Stimulated activated CD8-positive, alpha-beta memory T cell treated with anti-CD3 and anti-CD28 coated beads, Interleukin-7, amount 100 ng/mL, for 1 hour (primary cell): ENCODE measurements around the gene CNTROB.
"Not testable (repeated sequence)": the region's sequence is repeated elsewhere in the genome, so short reads cannot be mapped to it uniquely, and the experiment has no call there.

Source experiments
- DNase-seq, 2 donors: peaks; one replicate each; pipeline ENCODE4 v3.0.0-alpha.2; 2020; ENCODE audit warnings: low read depth in 2 of 2

CNTROB gene

DNA sequence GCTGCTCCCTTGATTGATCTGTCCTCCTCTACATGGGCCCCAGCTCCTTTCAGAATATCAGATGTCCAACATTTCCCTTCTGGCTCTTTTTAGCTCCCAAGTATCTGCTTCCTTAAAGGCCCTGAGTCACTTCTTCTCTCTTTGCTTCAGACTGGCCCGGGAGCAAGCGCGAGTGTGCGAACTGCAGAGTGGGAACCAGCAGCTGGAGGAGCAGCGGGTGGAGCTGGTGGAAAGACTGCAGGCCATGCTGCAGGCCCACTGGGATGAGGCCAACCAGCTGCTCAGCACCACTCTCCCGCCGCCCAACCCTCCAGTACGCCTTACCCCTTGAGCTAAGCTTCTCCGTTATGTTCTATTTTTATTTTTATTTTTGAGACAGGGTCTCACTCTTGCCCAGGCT lies 12.3 kb downstream of the CNTROB start:
- DNase-seq, result no peak

DNA sequence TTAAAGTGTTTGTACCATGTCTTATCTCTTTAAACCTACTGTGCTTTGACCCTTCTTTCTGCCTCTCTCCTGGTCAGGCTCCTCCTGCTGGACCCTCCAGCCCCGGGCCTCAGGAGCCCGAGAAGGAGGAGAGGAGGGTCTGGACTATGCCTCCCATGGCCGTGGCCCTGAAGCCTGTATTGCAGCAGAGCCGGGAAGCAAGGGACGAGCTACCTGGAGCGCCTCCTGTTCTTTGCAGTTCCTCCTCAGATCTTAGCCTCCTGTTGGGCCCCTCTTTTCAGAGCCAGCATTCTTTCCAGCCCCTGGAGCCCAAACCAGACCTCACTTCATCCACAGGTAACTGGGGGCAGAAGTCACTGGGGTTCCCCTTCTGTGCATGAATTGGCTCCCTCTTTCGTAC lies 13.6 kb downstream of the CNTROB start:
- DNase-seq, result no peak

DNA sequence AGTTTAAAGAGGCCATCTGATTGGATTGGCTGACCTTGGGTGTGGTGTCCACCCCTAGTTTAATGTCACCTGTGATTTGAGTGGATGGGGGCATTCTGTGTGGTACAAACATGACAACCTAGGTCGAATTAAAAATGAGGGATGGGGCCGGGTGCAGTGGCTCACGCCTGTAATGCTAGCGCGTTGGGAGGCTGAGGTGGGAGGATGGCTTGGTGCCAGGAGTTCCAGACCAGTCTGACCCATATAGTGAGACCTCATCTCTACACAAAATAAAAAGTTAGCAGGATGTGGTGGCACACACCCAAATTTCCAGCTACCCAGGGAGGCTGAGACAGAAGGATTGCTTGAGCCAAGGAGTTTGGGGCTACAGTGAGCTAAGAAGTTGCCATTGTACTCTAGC lies 14.4 kb downstream of the CNTROB start:
- no peak for DNase-seq

DNA sequence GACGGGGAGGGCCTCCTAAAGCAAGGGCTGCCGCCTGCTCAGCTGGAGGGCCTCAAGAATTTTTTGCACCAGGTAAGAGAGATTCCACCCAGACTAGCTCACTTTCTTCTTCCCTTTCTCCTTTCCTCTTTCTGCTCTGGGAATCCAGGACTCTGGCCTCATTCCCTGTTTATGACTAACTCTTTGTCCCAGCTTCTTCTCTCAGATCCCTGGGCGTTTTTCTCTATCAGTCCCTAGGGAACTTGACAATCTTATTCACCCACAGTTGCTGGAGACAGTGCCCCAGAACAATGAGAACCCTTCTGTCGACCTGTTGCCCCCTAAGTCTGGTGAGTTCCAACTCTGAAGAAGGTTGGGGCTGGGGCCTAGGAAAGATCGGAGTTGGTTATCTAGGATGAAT lies 15.6 kb downstream of the CNTROB start:
- no peak for DNase-seq

DNA sequence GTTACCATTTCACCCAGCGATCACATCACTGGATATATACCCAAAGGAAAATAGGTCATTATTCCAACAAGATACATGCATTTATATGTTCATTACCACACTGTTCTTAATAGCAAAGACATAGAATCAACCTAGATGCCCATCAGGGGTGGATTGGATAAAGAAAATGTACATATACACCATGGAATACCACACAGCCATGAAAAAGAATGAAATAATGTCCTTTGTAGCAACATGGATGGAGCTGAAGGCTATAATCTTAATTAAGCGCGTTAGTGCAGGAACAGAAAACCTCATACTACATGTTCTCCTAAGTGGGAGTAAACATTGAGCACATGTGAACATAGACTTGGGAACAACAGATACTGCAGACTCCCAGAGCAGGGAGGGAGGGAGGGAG lies 18.6 kb downstream of the CNTROB start:
- DNase-seq, result no peak

DNA sequence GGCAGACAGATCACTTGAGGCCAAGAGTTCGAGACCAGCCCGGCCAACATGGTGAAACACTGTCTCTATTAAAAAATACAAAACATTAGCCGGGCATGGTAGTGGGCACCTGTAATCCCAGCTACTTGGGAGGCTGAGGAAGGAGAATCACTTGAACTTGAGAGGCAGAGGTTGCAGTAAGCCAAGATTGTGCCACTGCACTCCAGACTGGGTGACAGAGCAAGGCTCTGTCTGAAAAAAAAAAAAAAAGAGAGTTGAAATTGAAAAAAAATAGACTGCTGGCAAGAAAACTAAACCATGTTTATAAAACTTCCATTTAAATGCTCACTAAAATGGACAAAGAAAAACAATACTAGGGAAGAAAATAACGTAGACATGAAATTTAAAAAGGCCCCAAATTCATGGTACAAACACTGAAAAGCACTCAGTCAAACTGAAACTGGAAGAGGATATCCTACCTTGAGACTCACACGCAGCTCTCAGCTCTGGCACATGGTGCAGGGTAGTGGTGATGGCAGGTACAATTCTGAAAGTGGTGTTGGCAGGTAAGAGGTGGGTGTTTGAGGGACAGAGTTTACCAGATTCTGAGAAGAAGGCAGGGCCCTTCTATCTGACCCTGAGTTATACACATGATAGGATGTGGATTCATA lies 19.3 kb downstream of the CNTROB start:
- DNase-seq, result no peak

DNA sequence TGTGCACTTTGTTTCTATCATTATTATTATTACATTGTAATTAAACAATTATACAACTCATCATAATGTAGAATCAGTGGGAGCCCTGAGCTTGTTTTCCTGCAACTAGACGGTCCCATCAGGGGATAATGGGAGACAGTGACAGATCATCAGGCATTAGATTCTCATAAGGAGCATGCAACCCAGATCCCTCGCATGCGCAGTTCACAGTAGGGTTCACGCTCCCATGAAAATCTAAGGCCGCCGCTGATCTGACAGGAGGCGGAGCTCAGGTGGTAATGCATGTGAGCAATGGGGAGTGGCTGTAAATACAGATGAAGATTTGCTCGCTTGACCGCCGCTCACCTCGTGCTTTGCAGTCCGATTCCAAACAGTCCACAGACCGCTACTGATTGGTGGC lies 21.3 kb downstream of the CNTROB start:
- DNase-seq, result not testable (repeated sequence)

DNA sequence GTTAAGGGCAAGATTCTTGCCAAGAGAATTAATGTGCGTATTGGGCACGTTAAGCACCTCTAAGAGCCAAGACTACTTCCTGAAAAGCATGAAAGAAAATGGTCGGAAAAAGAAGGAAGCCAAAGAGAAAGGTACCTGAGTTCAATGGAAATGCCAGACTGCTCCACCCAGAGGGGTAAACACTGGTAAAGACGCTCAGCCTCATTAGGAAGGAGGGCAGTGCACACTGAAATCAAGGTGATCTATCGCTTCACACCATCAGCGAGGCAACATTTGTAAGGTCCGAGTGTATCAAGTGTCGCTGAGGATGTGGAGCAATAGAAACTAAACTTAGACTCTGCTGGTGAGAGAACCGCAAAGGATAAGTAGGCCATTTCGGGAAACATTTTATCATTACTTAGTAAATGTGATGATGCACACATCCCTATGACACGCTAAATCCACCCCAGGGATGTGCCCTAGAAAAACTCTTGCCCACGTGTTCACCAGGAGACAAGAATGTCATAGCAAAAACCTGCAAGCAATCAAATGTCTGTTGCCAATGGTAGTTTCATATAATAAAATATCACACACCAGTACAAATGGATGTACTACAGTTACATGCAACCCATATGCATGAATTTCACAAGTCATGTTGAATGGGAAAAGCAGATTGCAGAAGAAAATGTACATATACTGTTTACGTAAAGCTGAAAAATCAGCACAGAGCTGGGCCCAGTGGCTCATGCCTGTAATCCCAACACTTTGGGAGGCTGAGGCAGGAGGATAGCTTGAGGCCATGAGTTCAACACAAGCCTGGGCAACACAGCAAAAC lies 23.6 kb downstream of the CNTROB start:
- no peak for DNase-seq

DNA sequence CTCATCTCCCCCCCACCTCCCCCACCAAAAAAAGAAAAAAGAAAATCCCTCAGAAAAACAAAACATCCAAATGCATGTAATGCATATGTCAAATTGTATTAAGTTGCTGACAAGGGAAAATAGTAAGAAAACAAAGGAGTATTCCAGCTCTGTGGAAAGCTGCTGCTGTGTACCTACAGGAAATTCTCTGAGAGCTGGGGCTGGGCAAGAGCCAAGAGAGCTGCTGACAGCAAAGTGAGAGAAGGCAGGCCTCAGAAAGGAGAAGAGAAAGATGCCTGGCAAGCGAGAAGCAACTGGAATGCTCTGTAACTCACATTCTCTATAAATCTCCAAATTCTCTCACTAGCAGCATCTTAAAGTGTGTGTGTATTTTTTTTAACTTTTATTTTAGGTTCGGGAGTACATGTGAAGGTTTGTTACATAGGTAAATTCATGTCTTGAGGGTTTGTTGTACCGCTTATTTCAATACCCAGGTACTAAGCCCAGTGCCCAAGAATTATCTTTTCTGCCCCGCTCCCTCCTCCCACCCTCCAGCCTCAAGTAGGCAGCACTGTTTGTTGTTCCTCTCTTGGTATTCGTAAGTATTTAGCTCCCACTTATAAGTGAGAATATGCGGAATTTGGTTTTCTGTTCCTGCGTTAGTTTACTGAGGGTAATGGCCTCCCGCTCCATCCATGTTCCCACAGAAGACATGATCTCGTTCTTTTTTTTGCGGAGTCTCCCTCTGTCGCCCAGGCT lies 24.4 kb downstream of the CNTROB start:
- no peak for DNase-seq

DNA sequence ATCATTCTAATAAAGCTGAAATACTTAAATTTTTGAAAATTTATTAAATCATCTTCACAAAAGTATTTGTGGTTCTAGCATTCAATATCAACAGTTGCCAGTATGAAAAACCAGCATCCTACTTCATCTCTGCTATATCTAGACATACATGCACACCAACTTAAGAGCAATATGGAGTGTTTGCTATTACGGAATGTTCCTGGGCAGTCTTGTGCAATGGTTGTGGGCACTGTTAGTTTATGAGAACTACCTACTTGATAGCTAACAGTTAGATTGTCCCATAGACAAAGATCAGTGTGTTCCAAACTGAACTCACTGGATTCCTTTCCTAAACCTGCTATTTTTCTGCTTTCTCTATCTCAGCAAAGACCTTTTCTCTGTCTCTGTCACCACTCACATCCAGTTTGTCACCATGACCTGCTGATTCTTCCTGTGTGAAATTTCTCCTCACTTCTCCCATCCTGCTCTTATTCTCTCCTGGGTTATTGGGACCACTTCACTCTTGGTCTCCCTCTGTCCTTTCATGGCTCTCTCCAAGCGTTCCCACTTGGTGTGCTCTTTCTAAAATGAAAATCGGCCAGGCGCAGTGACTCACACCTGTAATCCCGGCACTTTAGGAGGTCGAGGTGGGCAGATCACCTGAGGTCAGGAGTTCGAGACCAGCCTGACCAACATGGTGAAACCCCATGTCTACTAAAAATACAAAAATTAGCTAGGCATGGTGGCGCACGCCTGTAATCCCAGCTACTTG lies 27.7 kb downstream of the CNTROB start:
- DNase-seq, result no peak

DNA sequence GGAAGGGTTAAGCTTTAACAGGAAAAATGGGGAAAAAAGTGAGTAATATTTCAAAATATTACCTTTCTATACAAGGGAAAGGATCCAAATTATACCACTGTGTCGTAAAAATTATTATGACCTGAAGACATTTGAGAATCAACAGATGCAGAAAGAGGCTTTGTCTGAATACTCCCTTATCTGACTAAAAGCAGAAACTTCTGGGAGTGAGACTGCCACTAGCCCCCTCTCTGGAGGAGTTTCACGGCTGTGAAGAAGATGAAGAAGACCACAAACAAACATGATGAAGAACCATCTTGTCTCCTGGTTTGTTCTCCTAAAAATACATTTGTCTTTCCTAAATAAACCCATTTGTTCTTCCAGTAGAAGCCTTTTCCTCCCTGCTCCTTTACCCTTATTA lies 29.4 kb downstream of the CNTROB start:
- no peak for DNase-seq

DNA sequence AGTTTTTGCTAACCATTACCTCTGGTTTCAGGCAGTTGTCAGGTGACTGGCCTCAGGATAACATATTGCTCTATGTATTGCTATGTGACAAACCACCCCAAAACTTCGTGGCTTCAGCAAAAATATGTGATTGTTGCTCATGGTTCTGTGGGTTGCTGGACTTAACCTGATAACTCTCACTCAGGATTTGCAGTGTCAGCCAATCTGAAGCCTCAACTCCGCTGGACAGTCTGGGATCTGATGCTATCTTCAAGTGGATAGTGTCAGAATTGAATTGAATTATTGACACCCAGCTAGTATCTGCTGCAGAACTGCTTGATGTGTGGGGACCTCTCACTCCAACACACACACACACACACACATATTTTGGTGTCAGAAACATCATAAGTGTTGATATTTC lies 35.7 kb downstream of the CNTROB start:
- DNase-seq, result no peak

DNA sequence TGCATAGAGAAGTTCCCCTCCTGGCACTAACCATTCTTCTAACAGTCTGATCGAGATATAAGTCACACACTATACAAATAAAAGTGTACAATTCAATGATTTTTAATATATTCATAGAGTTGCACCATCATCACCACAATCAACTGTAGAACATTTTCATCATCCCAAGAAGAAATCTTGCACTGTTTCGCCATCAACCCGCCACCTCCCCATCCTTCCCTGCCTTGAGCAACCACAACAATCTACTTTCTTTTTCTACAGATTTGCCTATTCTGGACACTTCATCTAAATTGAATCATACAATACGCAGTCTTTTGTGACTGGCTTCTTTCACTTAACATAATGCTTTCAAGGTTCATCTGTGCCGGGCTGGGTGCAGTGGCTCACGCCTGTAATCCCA lies 37.4 kb downstream of the CNTROB start:
- DNase-seq, result no peak

DNA sequence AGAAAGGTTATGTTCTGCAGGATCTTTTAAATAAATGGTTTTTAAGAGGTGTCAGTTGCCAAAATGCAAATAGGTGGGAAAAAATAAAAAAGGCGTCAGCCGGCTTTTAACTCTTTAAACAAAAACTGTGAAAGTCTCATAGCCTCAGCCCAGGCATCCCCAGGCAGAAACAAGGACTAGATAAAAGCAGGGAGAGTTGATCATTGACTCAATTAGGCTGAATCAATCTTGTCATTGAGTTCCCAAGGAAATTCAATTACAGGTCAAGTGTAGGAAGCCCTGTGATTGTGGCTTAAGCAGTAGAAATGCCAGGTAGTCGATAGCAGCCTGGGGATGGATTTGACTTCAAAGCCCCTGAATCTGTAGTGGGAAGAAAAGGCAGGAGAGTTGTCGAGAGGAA lies 39.6 kb downstream of the CNTROB start:
- DNase-seq, result no peak

DNA sequence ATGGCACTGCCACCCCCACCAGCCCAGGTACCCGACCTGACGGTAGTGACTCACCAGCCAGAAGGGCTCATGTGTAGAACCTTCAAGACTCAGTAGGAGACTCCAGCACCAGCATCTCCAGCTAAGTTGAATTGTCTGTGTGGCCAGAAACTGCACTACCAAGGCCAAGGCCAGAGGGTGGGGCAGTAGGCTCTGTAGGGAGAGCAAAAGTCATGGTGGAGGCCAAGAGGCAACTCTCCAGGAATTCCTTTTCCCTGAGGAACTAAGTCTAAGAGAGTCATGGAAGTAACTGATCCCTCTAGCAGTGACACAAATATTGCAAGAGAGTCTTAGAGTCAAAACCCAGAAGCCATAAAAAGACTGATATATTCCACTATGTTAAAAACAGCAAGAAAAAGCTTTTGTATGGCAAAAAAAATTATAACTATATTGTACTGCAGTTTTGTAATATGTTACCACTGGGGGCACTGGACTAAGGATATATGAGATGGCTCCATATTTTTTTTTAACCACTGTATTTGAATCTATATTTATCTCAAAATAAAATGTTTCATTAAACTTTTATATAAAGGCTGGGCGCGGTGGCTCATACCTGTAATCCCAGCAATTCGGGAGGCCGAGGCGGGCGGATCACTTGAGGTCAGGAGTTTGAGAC lies 40.3 kb downstream of the CNTROB start:
- DNase-seq, result no peak

DNA sequence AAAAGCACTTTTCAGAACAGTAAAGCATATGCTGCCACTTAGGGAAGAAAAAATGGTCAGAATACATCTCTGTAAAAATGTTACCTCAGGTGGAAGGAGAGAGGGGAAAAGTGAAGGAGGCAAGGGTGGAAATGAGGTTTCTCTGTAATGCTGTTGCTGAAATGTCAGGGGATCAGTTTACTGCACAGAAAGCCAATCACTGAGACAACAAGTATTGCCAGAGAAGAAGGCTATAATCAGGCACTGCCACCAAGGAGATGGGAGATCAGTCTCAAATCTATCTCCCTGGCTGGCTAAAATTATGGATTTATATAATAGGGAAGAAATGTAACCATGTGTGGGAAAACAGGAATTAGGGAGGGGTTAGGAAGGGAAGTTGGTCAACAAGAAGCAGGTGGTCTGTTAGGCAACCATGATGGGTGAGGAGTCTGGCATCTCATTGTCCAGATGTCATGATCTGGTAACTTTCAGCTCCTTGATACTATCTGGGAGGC lies 42.7 kb downstream of the CNTROB start:
- DNase-seq, result no peak

DNA sequence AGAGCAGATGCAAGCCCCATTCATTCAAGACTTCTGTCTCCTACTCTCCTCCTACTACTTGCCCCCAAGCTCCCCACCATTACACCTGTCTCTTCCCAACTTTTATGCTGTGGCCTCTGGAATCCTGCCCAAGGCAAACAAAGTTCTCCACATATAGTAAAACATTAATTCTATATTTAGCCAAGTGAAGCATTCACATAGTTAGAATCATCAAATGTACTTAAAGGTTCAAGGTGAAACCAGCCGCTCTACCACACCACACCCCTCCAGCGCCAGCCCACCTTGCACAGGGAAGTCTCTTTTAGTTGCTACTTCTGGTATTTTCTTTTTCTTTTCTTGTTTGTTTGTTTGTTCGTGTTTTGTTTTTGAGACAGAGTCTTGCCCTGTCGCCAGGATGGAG lies 45.0 kb downstream of the CNTROB start:
- no peak for DNase-seq

DNA sequence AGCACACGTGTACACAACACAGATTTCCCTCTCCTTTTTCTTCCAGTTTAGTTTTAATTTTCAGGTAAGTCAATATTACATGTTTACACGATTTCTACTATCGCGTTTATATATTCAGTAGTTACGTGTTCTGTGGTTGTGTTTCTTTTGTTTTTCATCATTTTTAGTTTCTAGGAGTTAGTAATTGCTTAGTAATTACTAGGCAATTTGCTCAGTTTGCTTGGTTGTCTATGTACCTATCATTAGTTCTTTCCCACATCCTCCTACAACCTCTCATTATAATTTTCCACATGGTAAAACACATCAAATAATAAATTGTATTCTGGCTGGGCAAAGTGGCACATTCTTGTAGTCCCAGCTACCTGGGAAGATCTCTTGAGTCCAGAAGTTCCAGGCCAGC lies 45.8 kb downstream of the CNTROB start:
- no peak for DNase-seq

DNA sequence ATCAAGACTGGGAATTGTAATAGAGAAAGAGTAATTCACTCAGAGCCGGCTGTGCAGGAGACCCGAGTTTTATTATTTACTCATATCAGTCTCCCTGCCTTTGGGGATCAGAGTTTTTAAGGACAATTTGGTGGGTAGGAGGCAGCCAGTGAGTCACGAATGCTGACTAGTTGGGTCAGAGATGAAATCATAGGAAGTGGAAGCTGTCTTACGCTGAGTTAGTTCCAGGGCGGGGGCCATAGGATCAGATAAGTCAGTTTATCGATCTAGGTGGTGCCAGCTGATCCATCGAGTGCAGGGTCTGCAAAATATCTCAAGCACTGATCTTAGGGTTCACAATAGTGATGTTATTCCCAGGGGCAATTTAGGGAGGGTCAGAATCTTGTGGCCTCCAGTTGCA lies 50.2 kb downstream of the CNTROB start:
- no peak for DNase-seq

DNA sequence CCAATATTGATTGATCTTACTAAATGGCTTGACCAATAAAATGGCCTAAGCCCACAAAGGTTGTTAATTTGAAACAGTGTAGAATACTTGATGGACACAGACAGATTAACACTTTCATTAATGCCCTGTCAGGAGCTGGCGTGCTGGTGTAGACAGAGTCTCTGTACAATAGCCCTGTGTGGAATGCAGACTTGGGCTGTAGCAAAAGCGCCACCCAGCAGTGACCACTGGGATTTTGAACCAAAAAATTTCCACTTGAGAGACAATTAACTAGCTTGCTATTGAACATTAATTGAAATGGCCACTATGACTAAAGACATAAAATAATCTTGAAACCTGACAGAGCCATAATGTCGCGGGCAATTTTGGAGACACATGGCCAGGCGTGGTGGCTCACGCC lies 50.7 kb downstream of the CNTROB start:
- no peak for DNase-seq

DNA sequence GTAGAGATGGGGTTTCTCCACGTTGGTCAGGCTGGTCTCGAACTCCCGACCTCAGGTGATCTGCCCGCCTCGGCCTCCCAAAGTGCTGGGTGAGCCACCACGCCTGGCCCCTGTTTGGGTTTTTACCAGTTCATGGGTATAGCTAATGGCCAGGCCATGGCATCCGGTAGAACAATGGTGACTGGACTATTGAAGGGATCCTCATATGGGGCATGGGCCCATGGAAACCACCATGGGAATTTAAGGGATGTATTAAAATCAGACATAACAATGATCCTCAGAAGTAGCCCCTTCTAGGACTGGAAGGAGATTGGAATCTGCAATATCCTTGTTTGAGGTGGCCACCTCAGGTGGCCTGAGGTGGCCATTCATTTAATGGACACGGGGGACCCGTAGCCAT lies 52.9 kb downstream of the CNTROB start:
- DNase-seq, result no peak
